ENCODE data around the gene UFSP2.

UFSP2 gene

DNA sequence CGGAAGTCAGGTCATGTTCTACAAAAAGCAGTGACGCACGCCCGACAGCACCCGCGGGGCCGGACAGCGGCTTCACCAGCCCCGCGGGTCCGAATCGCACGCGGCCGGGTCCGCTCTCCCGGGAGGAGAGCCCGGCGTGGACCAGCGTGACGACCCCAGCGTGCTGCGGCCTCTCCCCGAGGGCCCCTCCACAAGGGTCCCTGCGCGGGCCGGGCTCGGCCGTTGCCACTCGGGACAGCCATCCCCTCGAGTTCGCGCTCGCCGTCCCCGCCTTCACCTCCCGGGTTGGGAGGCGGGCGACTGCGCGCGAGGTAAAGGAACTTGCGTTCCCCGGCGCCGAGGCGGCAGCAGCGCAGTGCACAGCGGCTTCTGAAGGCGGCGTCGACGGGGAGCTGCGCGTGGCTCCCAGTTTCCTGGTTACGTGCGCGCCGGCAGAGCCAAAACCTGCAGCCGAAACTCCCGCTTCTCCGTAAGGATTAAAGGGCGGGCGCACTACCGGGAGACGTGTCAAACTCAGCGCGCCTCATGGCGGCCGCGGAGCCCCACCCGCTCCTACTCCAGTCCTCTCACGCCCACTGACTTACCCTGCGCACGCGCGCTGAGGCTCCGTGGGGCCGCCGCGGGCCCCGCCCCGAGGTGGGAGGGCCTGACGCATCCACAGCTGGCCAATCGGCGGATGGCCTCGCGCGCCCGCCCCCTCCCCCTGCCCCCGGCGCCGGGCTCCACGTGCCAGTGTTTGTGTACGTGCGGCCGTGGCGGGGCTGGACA, 29.6 kb downstream of the UFSP2 start:
- ATAC-seq, result peak; percentile 91
- TF ChIP-seq, protein P1, sequence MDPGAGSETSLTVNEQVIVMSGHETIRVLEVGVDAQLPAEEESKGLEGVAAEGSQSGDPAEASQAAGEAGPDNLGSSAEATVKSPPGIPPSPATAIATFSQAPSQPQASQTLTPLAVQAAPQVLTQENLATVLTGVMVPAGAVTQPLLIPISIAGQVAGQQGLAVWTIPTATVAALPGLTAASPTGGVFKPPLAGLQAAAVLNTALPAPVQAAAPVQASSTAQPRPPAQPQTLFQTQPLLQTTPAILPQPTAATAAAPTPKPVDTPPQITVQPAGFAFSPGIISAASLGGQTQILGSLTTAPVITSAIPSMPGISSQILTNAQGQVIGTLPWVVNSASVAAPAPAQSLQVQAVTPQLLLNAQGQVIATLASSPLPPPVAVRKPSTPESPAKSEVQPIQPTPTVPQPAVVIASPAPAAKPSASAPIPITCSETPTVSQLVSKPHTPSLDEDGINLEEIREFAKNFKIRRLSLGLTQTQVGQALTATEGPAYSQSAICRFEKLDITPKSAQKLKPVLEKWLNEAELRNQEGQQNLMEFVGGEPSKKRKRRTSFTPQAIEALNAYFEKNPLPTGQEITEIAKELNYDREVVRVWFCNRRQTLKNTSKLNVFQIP (CRISPR knock-in tag; IDR thresholded peaks at IDR 0.05; ENCODE audit: borderline replicate concordance, low read depth), result peak; percentile 77; the same call in 1 of the 2 replicates
- TF ChIP-seq, protein P2, sequence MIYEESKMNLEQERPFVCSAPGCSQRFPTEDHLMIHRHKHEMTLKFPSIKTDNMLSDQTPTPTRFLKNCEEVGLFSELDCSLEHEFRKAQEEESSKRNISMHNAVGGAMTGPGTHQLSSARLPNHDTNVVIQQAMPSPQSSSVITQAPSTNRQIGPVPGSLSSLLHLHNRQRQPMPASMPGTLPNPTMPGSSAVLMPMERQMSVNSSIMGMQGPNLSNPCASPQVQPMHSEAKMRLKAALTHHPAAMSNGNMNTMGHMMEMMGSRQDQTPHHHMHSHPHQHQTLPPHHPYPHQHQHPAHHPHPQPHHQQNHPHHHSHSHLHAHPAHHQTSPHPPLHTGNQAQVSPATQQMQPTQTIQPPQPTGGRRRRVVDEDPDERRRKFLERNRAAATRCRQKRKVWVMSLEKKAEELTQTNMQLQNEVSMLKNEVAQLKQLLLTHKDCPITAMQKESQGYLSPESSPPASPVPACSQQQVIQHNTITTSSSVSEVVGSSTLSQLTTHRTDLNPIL (CRISPR knock-in tag; IDR thresholded peaks at IDR 0.05; ENCODE audit: low read depth), result no peak
- TF ChIP-seq BACH2 (CRISPR knock-in tag; IDR thresholded peaks at IDR 0.05; ENCODE audit: borderline replicate concordance) (no peak), ZC3H10 (CRISPR knock-in tag; IDR thresholded peaks at IDR 0.05) (no peak; the same call in 1 of the 2 replicates), ZFP3 (CRISPR knock-in tag; IDR thresholded peaks at IDR 0.05) (peak; percentile 81), OSR1 (CRISPR knock-in tag; IDR thresholded peaks at IDR 0.05) (no peak), GLIS3 (CRISPR knock-in tag; IDR thresholded peaks at IDR 0.05) (peak; percentile 7; the same call in 1 of the 2 replicates), PPARA (CRISPR knock-in tag; IDR thresholded peaks at IDR 0.05; ENCODE audit: borderline replicate concordance) (no peak), TCF4 (CRISPR knock-in tag; IDR thresholded peaks at IDR 0.05; ENCODE audit: borderline replicate concordance) (no peak), CSDC2 (CRISPR knock-in tag; IDR thresholded peaks at IDR 0.05) (0 out of 2 replicates have a peak, but pooled peaks have one; percentile 52), ISL1 (CRISPR knock-in tag; IDR thresholded peaks at IDR 0.05) (no peak; the same call in 1 of the 2 replicates), SNAI2 (CRISPR knock-in tag; IDR thresholded peaks at IDR 0.05) (0 out of 2 replicates have a peak, but pooled peaks have one; percentile 77), ZFP30 (CRISPR knock-in tag; IDR thresholded peaks at IDR 0.05) (no peak), ZNF8 (CRISPR knock-in tag; IDR thresholded peaks at IDR 0.05) (no peak), ZNF565 (CRISPR knock-in tag; conservative IDR thresholded peaks at IDR 0.05; ENCODE audit: low read depth) (0 out of 2 replicates have a peak, but pooled peaks have one; percentile 36), TOX (CRISPR knock-in tag; IDR thresholded peaks at IDR 0.05; ENCODE audit: borderline replicate concordance) (no peak), ESRRG (CRISPR knock-in tag; IDR thresholded peaks at IDR 0.05) (no peak), ARNTL (CRISPR knock-in tag; IDR thresholded peaks at IDR 0.05; ENCODE audit: borderline replicate concordance, low read depth) (no peak), RARB (CRISPR knock-in tag; IDR thresholded peaks at IDR 0.05) (no peak), ZNF70 (CRISPR knock-in tag; IDR thresholded peaks at IDR 0.05) (no peak)
- TF ChIP-seq, protein P3, sequence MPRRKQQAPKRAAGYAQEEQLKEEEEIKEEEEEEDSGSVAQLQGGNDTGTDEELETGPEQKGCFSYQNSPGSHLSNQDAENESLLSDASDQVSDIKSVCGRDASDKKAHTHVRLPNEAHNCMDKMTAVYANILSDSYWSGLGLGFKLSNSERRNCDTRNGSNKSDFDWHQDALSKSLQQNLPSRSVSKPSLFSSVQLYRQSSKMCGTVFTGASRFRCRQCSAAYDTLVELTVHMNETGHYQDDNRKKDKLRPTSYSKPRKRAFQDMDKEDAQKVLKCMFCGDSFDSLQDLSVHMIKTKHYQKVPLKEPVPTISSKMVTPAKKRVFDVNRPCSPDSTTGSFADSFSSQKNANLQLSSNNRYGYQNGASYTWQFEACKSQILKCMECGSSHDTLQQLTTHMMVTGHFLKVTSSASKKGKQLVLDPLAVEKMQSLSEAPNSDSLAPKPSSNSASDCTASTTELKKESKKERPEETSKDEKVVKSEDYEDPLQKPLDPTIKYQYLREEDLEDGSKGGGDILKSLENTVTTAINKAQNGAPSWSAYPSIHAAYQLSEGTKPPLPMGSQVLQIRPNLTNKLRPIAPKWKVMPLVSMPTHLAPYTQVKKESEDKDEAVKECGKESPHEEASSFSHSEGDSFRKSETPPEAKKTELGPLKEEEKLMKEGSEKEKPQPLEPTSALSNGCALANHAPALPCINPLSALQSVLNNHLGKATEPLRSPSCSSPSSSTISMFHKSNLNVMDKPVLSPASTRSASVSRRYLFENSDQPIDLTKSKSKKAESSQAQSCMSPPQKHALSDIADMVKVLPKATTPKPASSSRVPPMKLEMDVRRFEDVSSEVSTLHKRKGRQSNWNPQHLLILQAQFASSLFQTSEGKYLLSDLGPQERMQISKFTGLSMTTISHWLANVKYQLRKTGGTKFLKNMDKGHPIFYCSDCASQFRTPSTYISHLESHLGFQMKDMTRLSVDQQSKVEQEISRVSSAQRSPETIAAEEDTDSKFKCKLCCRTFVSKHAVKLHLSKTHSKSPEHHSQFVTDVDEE (CRISPR knock-in tag; IDR thresholded peaks at IDR 0.05), result peak; percentile 83
- TF ChIP-seq, protein P4, sequence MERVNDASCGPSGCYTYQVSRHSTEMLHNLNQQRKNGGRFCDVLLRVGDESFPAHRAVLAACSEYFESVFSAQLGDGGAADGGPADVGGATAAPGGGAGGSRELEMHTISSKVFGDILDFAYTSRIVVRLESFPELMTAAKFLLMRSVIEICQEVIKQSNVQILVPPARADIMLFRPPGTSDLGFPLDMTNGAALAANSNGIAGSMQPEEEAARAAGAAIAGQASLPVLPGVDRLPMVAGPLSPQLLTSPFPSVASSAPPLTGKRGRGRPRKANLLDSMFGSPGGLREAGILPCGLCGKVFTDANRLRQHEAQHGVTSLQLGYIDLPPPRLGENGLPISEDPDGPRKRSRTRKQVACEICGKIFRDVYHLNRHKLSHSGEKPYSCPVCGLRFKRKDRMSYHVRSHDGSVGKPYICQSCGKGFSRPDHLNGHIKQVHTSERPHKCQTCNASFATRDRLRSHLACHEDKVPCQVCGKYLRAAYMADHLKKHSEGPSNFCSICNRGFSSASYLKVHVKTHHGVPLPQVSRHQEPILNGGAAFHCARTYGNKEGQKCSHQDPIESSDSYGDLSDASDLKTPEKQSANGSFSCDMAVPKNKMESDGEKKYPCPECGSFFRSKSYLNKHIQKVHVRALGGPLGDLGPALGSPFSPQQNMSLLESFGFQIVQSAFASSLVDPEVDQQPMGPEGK (CRISPR knock-in tag; IDR thresholded peaks at IDR 0.05; ENCODE audit: borderline replicate concordance), result no peak; the same call in 1 of the 2 replicates
- TF ChIP-seq, protein P5, sequence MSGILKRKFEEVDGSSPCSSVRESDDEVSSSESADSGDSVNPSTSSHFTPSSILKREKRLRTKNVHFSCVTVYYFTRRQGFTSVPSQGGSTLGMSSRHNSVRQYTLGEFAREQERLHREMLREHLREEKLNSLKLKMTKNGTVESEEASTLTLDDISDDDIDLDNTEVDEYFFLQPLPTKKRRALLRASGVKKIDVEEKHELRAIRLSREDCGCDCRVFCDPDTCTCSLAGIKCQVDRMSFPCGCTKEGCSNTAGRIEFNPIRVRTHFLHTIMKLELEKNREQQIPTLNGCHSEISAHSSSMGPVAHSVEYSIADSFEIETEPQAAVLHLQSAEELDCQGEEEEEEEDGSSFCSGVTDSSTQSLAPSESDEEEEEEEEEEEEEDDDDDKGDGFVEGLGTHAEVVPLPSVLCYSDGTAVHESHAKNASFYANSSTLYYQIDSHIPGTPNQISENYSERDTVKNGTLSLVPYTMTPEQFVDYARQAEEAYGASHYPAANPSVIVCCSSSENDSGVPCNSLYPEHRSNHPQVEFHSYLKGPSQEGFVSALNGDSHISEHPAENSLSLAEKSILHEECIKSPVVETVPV (CRISPR knock-in tag; IDR thresholded peaks at IDR 0.05), result no peak

Measured in SK-N-SH treated with all-trans-retinoic acid at 6 μM for 48 hours (cell line).